Trophoblast cell (in vitro differentiated cells and primary cell): ENCODE results near the gene CCNJ.

ENCODE experiments used
- DNase-seq, 2 donors: peaks; one replicate each; pipeline ENCODE4 v3.0.0-alpha.2; 2016
- H2AFZ ChIP-seq: 2 replicates; pipeline ENCODE4 v1.6.1; 2013; ENCODE audit warnings: low read length, moderate library complexity, mild to moderate bottlenecking; ENCODE audit not compliant: insufficient read depth, poor library complexity
- H2AK5ac ChIP-seq: 2 replicates; pipeline ENCODE4 v1.6.1; 2013; ENCODE audit warnings: mild to moderate bottlenecking, low read length
- H2BK120ac ChIP-seq: 2 replicates; pipeline ENCODE4 v1.6.1; 2013; ENCODE audit warnings: low read length, mild to moderate bottlenecking, moderate library complexity; ENCODE audit not compliant: insufficient read depth, poor library complexity
- H2BK12ac ChIP-seq: 2 replicates; pipeline ENCODE4 v1.6.1; 2013; ENCODE audit warnings: mild to moderate bottlenecking, low read length, moderate library complexity
- H2BK5ac ChIP-seq: 2 replicates; pipeline ENCODE4 v1.6.1; 2013; ENCODE audit warnings: low read length, low read depth, moderate library complexity, mild to moderate bottlenecking; ENCODE audit not compliant: poor library complexity
- H3K14ac ChIP-seq: 2 replicates; pipeline ENCODE4 v1.6.1; 2013; ENCODE audit warnings: mild to moderate bottlenecking, low read length
- H3K18ac ChIP-seq: 2 replicates; pipeline ENCODE4 v1.6.1; 2013; ENCODE audit warnings: mild to moderate bottlenecking, low read length
- H3K23ac ChIP-seq: 2 replicates; pipeline ENCODE4 v1.6.1; 2013; ENCODE audit warnings: low read length
- H3K27ac ChIP-seq: 2 replicates; pipeline ENCODE4 v1.5.1; 2013; ENCODE audit warnings: low read depth, mild to moderate bottlenecking, inconsistent platforms, low read length, moderate library complexity
- H3K27me3 ChIP-seq: 2 replicates; pipeline ENCODE4 v1.6.1; 2013; ENCODE audit warnings: inconsistent platforms, mild to moderate bottlenecking, low read length, moderate library complexity; ENCODE audit not compliant: insufficient read depth
- H3K36me3 ChIP-seq, 2 experiments: 1 replicate in 1 of 2; 2 replicates in 1 of 2; pipeline ENCODE4 v1.6.1; 2013; ENCODE audit warnings: low read length in 2 of 2, mild to moderate bottlenecking in 2 of 2, moderate library complexity in 1 of 2; ENCODE audit not compliant: insufficient read depth in 2 of 2, control insufficient read depth in 1 of 2
- H3K4ac ChIP-seq: 2 replicates; pipeline ENCODE4 v1.6.1; 2013; ENCODE audit warnings: low read depth, mild to moderate bottlenecking, low read length, moderate library complexity
- H3K4me1 ChIP-seq, 2 experiments: 1 replicate in 1 of 2; 2 replicates in 1 of 2; pipeline ENCODE4 v1.6.1; 2013; ENCODE audit warnings: low read length in 2 of 2, mild to moderate bottlenecking in 2 of 2, moderate library complexity in 1 of 2; ENCODE audit not compliant: insufficient read depth in 2 of 2, control insufficient read depth in 1 of 2
- H3K4me2 ChIP-seq: 2 replicates; pipeline ENCODE4 v1.6.1; 2013; ENCODE audit warnings: inconsistent platforms, mild to moderate bottlenecking, low read length, moderate library complexity
- H3K4me3 ChIP-seq: 2 replicates; pipeline ENCODE4 v1.5.1; 2013; ENCODE audit warnings: mild to moderate bottlenecking, low read depth, low read length, inconsistent platforms
- H3K79me1 ChIP-seq: one replicate; pipeline ENCODE4 v1.6.1; 2013; ENCODE audit warnings: low read length
- H3K79me2 ChIP-seq: 2 replicates; pipeline ENCODE4 v1.6.1; 2013; ENCODE audit warnings: low read length, mild to moderate bottlenecking; ENCODE audit not compliant: control insufficient read depth, insufficient read depth, poor library complexity
- H3K9ac ChIP-seq: 2 replicates; pipeline ENCODE4 v1.6.1; 2013; ENCODE audit warnings: mild to moderate bottlenecking, low read length
- H3K9me3 ChIP-seq: 2 replicates; pipeline ENCODE4 v1.6.1; 2013; ENCODE audit warnings: low read depth, mild to moderate bottlenecking, control low read depth, inconsistent platforms, low read length; ENCODE audit not compliant: insufficient read depth
- H4K12ac ChIP-seq: 2 replicates; pipeline ENCODE4 v1.6.1; 2013; ENCODE audit warnings: low read depth, mild to moderate bottlenecking, low read length, moderate library complexity
- H4K8ac ChIP-seq: 2 replicates; pipeline ENCODE4 v1.6.1; 2013; ENCODE audit warnings: low read depth, mild to moderate bottlenecking, low read length, moderate library complexity
- H4K91ac ChIP-seq: one replicate; pipeline ENCODE4 v1.6.1; 2013; ENCODE audit warnings: low read depth, mild to moderate bottlenecking, low read length, moderate library complexity
- WGBS: extraction: QIAGEN DNeasy Blood & Tissue Kit; methylation state at CpG from one replicate; pipeline ENCODE4 v1.1.7; 2013; ENCODE audit warnings: missing lambda C conversion rate; ENCODE audit not compliant: insufficient read length, insufficient coverage; ENCODE audit errors: extremely low coverage; 5-methylcytosine and 5-hydroxymethylcytosine counted together

The CCNJ gene

GRCh38 chr10:96082748-96083147, 39.4 kb downstream of the CCNJ start:
- WGBS: no CpG with 5 or more reads among the region's 1 CpG
- H2BK5ac ChIP-seq: no peak overlapping the region
- no peak overlapping the region for H2AFZ ChIP-seq
- H2BK120ac ChIP-seq: no peak overlapping the region
- H3K4me1 ChIP-seq: no peaks in the 10 kb centered on the region
- no peak overlapping the region for H3K18ac ChIP-seq
- no peak overlapping the region for H3K9ac ChIP-seq
- H3K14ac ChIP-seq: no peak overlapping the region
- no peak overlapping the region for H4K12ac ChIP-seq
- no peaks in the 10 kb centered on the region for H3K27me3 ChIP-seq
- peaks cover 1% of the 10 kb centered on the region for H3K9me3 ChIP-seq
- H3K27ac ChIP-seq: no peak overlapping the region
- H3K23ac ChIP-seq: no peak overlapping the region
- no peak overlapping the region for H3K4me3 ChIP-seq
- no peak overlapping the region for H4K8ac ChIP-seq
- H3K79me1 ChIP-seq: no peaks in the 10 kb centered on the region
- H3K36me3 ChIP-seq: no peaks in the 10 kb centered on the region
- no peak overlapping the region for H3K4ac ChIP-seq
- no peak for DNase-seq
- H2BK12ac ChIP-seq: no peak overlapping the region
- no peak overlapping the region for H4K91ac ChIP-seq
- H3K4me2 ChIP-seq: no peak overlapping the region
- no peak overlapping the region for H2AK5ac ChIP-seq
- no peaks in the 10 kb centered on the region for H3K79me2 ChIP-seq

GRCh38 chr10:96089116-96089515, 45.7 kb downstream of the CCNJ start:
- H4K12ac ChIP-seq: no peak overlapping the region
- peaks cover 2% of the 10 kb centered on the region for H3K79me2 ChIP-seq
- H3K79me1 ChIP-seq: peaks cover 5% of the 10 kb centered on the region
- H2AFZ ChIP-seq: no peak overlapping the region
- H3K23ac ChIP-seq: no peak overlapping the region
- H4K91ac ChIP-seq: no peak overlapping the region
- H2BK120ac ChIP-seq: no peak overlapping the region
- H3K4me1 ChIP-seq: no peaks in the 10 kb centered on the region
- H2AK5ac ChIP-seq: no peak overlapping the region
- H3K14ac ChIP-seq: no peak overlapping the region
- H3K4me3 ChIP-seq: no peak overlapping the region
- no peak overlapping the region for H2BK5ac ChIP-seq
- no peak overlapping the region for H3K9ac ChIP-seq
- DNase-seq: no peak
- no peaks in the 10 kb centered on the region for H3K27me3 ChIP-seq
- H3K36me3 ChIP-seq: no peaks in the 10 kb centered on the region
- no peak overlapping the region for H3K18ac ChIP-seq
- H3K27ac ChIP-seq: no peak overlapping the region
- H3K4ac ChIP-seq: no peak overlapping the region
- WGBS: no CpG with 5 or more reads among the region's 2 CpGs
- H3K9me3 ChIP-seq: peaks cover 8% of the 10 kb centered on the region
- no peak overlapping the region for H3K4me2 ChIP-seq
- no peak overlapping the region for H2BK12ac ChIP-seq
- H4K8ac ChIP-seq: no peak overlapping the region

- Histone ChIP-seq H2BK12ac (no peak overlapping the region), H3K27me3 (no peaks in the 10 kb centered on the region), H2AK5ac (no peak overlapping the region), H4K91ac (peak overlapping the region; percentile 8), H3K9me3 (peaks cover 8% of the 10 kb centered on the region), H3K23ac (no peak overlapping the region), H3K79me2 (peaks cover 2% of the 10 kb centered on the region), H3K4me3 (peak overlapping the region; percentile 67), H3K4me2 (peak overlapping the region; percentile 37), H3K18ac (peak overlapping the region; percentile 68), H3K4me1 (no peaks in the 10 kb centered on the region), H4K12ac (peak overlapping the region; percentile 40), H3K27ac (peak overlapping the region; percentile 51), H2BK5ac (peak overlapping the region; percentile 38), H3K9ac (no peak overlapping the region), H3K79me1 (peaks cover 5% of the 10 kb centered on the region), H2BK120ac (peak overlapping the region; percentile 20), H3K36me3 (no peaks in the 10 kb centered on the region), H3K14ac (peak overlapping the region; percentile 53), H4K8ac (peak overlapping the region; percentile 96), H2AFZ (peak overlapping the region; percentile 83), H3K4ac (no peak overlapping the region)
- DNase-seq: peak; percentile 92 to 99
- WGBS: no CpG with 5 or more reads among the region's 47 CpGs
These were observed 46.5 kb downstream of the CCNJ start for GRCh38 chr10:96089670-96090462.

- no peak overlapping the region for H3K23ac ChIP-seq
- H3K27ac ChIP-seq: no peak overlapping the region
- no peak overlapping the region for H2BK12ac ChIP-seq
- no peaks in the 10 kb centered on the region for H3K36me3 ChIP-seq
- H3K4ac ChIP-seq: no peak overlapping the region
- peaks cover 8% of the 10 kb centered on the region for H3K9me3 ChIP-seq
- no peak for DNase-seq
- H4K91ac ChIP-seq: no peak overlapping the region
- no peak overlapping the region for H2BK120ac ChIP-seq
- H3K4me3 ChIP-seq: no peak overlapping the region
- peak overlapping the region; percentile 1 for H2AFZ ChIP-seq
- H3K14ac ChIP-seq: no peak overlapping the region
- H3K79me1 ChIP-seq: peaks cover 5% of the 10 kb centered on the region
- H4K12ac ChIP-seq: no peak overlapping the region
- H3K9ac ChIP-seq: no peak overlapping the region
- no CpG with 5 or more reads among the region's 9 CpGs for WGBS
- H2BK5ac ChIP-seq: no peak overlapping the region
- H3K4me2 ChIP-seq: peak overlapping the region; percentile 37
- H3K4me1 ChIP-seq: no peaks in the 10 kb centered on the region
- no peak overlapping the region for H3K18ac ChIP-seq
- H3K27me3 ChIP-seq: no peaks in the 10 kb centered on the region
- H2AK5ac ChIP-seq: no peak overlapping the region
- peak overlapping the region; percentile 58 for H4K8ac ChIP-seq
- H3K79me2 ChIP-seq: peaks cover 2% of the 10 kb centered on the region
These were observed 47.0 kb downstream of the CCNJ start for GRCh38 chr10:96090463-96090800.
